Caco-2 (cell line): ENCODE measurements around the gene HTR6. TPM values are rescaled to one million over a fixed set of nuclear protein-coding genes. Genes with fewer than 3 reads are reported as not detected.

Source experiments
- Bru-seq: library from RNA; stranded (reverse); fragments of 400-500 nt; gene quantifications from one replicate; lab custom pipeline; 2021; lab: Mats Ljungman, UMichigan
- BruChase-seq, 2 experiments: library from RNA; stranded (reverse); fragments of 400-500 nt; gene quantifications; one replicate each; lab custom pipeline; 2021; lab: Mats Ljungman, UMichigan
- BruUV-seq: library from RNA; stranded (reverse); fragments of 400-500 nt; replicated peaks from 2 replicates; lab custom pipeline; 2021; lab: Mats Ljungman, UMichigan
- CTCF ChIA-PET: fragments of 300-600 bp; sonication (Branson Sonifier 250); formaldehyde crosslinking; loops from one replicate; lab custom pipeline; 2022; ENCODE audit warnings: antibody characterized with exemption; lab: Charles Lee
- POLR2A ChIA-PET: fragments of 300-600 bp; sonication (Branson Sonifier 250); formaldehyde crosslinking; loops from one replicate; lab custom pipeline; 2022; ENCODE audit warnings: antibody characterized with exemption; lab: Charles Lee
- DNase-seq, 2 experiments: peaks; one replicate each; pipeline versions ENCODE4 v3.0.0 to v3.0.0-alpha.2; 2020 to 2022
- H3K27me3 ChIP-seq: replicated peaks from 2 replicates; pipeline ENCODE4 v1.6.0; 2011; ENCODE audit warnings: low read length; ENCODE audit not compliant: control insufficient read depth, insufficient read depth
- H3K36me3 ChIP-seq: 2 replicates; pipeline ENCODE4 v1.5.1; 2011; ENCODE audit warnings: low read length; ENCODE audit not compliant: control insufficient read depth, insufficient read depth
- H3K4me1 ChIP-seq: fragments of 250-450 bp; sonication (Bioruptor Pico); 2 replicates; pipeline ENCODE4 v1.5.1; 2020; ENCODE audit warnings: mild to moderate bottlenecking
- H3K4me3 ChIP-seq: 2 replicates; pipeline ENCODE4 v1.5.1; 2011; ENCODE audit warnings: low read depth, mild to moderate bottlenecking, control low read depth, low read length
- H3K9me3 ChIP-seq: fragments of 250-450 bp; sonication (Bioruptor Pico); 2 replicates; pipeline ENCODE4 v1.5.1; 2020; ENCODE audit warnings: mild to moderate bottlenecking, moderate library complexity
- H3K27ac Mint-ChIP-seq: one replicate; pipeline ENCODE4 v1.8.0; 2022; ENCODE audit warnings: mixed read lengths; ENCODE audit not compliant: unreplicated experiment
- H3K27me3 Mint-ChIP-seq: one replicate; pipeline ENCODE4 v1.8.0; 2022; ENCODE audit warnings: mixed read lengths; ENCODE audit not compliant: insufficient read depth, unreplicated experiment
- H3K36me3 Mint-ChIP-seq: one replicate; pipeline ENCODE4 v1.8.0; 2022; ENCODE audit warnings: mild to moderate bottlenecking, mixed read lengths; ENCODE audit not compliant: insufficient read depth, unreplicated experiment
- H3K4me1 Mint-ChIP-seq: one replicate; pipeline ENCODE4 v1.8.0; 2022; ENCODE audit warnings: low read depth, mixed read lengths; ENCODE audit not compliant: unreplicated experiment
- H3K4me3 Mint-ChIP-seq: one replicate; pipeline ENCODE4 v1.8.0; 2022; ENCODE audit warnings: mild to moderate bottlenecking, moderate library complexity, mixed read lengths; ENCODE audit not compliant: unreplicated experiment
- H3K9me3 Mint-ChIP-seq: one replicate; pipeline ENCODE4 v1.8.0; 2022; ENCODE audit warnings: mixed read lengths; ENCODE audit not compliant: unreplicated experiment
- CTCF ChIP-seq, 2 experiments: fragments of 200-600 bp in 1 of 2; IDR thresholded peaks; 1 replicate in 1 of 2; 2 replicates in 1 of 2; pipeline versions ENCODE4 v1.5.1 to v1.8.0; 2011 to 2022; ENCODE audit warnings: antibody characterized with exemption in 1 of 2, control low read depth in 1 of 2, inconsistent platforms in 1 of 2, low read depth in 1 of 2, low read length in 1 of 2, mild to moderate bottlenecking in 1 of 2, moderate library complexity in 1 of 2; ENCODE audit not compliant: insufficient read depth in 1 of 2, severe bottlenecking in 1 of 2, unreplicated experiment in 1 of 2
- intact Hi-C: fragments of 100-400 bp; cut with micrococcal nuclease; formaldehyde crosslinking; loops from one replicate; pipeline ENCODE4 v1.10.0; 2022; ENCODE audit not compliant: unreplicated experiment
- long read RNA-seq: library from polyadenylated mRNA; stranded (forward); transcript quantifications from one replicate; pipeline ENCODE4 v2.0.0, GENCODE V29; 2022
- total RNA-seq: library from RNA; stranded (reverse); gene quantifications from 2 replicates; pipeline ENCODE4 v1.2.3, GENCODE V29; 2022

The HTR6 gene
- total RNA-seq: not detected in 2 replicates
- percentile 9 among the genes with signal in this experiment for Bru-seq, nascent RNA
- percentile 14 among the genes with signal in this experiment for BruChase-seq, experiment 1, labeled RNA remaining after a 2-hour chase
- not detected for BruChase-seq, experiment 2, labeled RNA remaining after a 6-hour chase
- long read RNA-seq: 0 reads

DNA sequence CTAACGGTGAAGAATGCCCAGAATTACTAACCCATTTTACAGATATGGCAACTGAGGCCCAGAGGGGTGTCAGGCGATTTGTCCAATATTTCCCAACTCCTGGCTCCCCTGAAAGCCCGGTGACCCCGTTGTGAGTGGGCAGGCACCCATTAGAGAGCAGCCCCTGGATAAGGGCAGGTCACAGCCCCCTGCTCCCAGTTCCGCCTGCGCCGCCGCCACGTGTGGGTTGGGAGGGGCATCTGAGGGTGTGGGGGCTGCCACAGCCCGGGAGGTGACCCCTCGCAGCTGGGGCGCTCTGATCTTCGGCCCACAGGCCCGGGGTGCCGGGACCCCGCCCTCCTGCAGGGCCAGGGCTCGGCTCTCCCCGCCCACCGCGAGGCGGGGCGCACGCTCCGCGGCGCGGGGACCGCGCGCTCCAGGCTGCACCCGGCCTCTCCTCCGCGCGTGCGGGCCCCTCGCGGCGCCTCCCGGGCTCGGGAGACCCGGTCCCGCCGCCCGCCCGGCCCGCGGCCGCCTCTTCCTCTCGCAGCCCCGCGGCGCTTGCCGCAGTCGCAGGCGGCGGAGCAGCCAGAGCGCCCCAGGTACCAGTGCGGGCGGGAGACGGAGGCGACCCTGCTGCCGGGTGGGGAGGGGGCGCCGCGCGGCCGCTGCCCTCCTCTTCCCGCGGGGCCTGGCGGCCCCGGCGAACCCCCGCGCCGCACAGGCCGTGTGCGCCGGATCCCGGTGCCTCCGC is at the start of gene HTR6:
Gene HTR6, plus strand, starts transcription at position 423 of the 733 bp plus-strand sequence. CDS start 879 bp downstream, outside the sequence.
- H3K4me1 Mint-ChIP-seq: peaks cover 2% of the 10 kb centered on the region
- BruUV-seq: no TSS peak
- ChIA-PET CTCF (no interaction called here), POLR2A (no interaction called here)
- H3K36me3 Mint-ChIP-seq: peaks cover 4% of the 10 kb centered on the region
- no peaks in the 10 kb centered on the region for H3K9me3 Mint-ChIP-seq
- no peak for TF ChIP-seq CTCF (IDR thresholded peaks at IDR 0.05; ENCODE audit: insufficient read depth in 1 of 2, low read depth in 1 of 2, low read length in 1 of 2, severe bottlenecking in 1 of 2, unreplicated experiment in 1 of 2)
- intact Hi-C loops: no loop called here
- H3K4me3 ChIP-seq: peak within 1 kb of the TSS; percentile 41
- H3K36me3 ChIP-seq: no peaks in the 10 kb centered on the region
- no peak within 1 kb of the TSS for H3K27ac Mint-ChIP-seq
- no peaks in the 10 kb centered on the region; the same call in 1 of the 2 replicates for H3K27me3 ChIP-seq
- no peak for DNase-seq
- no peaks in the 10 kb centered on the region for H3K9me3 ChIP-seq
- peak within 1 kb of the TSS; percentile 74 for H3K4me3 Mint-ChIP-seq
- H3K27me3 Mint-ChIP-seq: peaks cover 15% of the 10 kb centered on the region
- no peaks in the 10 kb centered on the region for H3K4me1 ChIP-seq

- POLR2A ChIA-PET: no interaction called here
- Mint-ChIP-seq H3K9me3 (no peaks in the 10 kb centered on the region), H3K4me1 (no peaks in the 10 kb centered on the region), H3K36me3 (peaks cover 12% of the 10 kb centered on the region), H3K27ac (no peak overlapping the region), H3K4me3 (no peak overlapping the region), H3K27me3 (no peaks in the 10 kb centered on the region)
- BruUV-seq: no TSS peak
- intact Hi-C loops: no loop called here
- no peaks in the 10 kb centered on the region for H3K36me3 ChIP-seq
- no peak for TF ChIP-seq CTCF (IDR thresholded peaks at IDR 0.05; ENCODE audit: insufficient read depth in 1 of 2, low read depth in 1 of 2, low read length in 1 of 2, severe bottlenecking in 1 of 2, unreplicated experiment in 1 of 2)
- H3K4me1 ChIP-seq: peaks cover 13% of the 10 kb centered on the region
- H3K27me3 ChIP-seq: no peaks in the 10 kb centered on the region
- H3K9me3 ChIP-seq: no peaks in the 10 kb centered on the region
- CTCF ChIA-PET: no interaction called here
- H3K4me3 ChIP-seq: no peak overlapping the region
- DNase-seq: no peak
Measured at GRCh38 chr1:19615438-19615837, 49.2 kb upstream of the HTR6 start.

DNA sequence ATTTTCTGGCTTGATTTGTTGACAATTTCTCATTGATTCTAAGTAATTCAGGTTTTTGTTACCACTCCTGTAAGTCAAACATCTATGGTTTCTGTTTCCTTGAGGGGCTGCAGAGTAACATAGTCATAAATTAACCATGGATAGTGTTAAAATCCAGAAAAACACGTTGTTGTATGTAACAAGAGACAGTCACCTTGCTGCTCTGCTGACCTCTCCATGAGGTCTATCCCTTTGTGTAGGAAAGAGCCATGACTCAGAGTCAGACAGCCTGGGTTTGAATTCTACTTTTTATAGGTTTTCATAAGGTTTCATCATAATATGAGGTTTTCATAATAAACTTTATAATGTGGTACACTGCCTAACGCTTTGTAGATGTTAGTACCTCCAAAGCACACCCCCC is 48.2 kb upstream of the HTR6 start:
- peaks cover 12% of the 10 kb centered on the region for H3K36me3 Mint-ChIP-seq
- peaks cover 21% of the 10 kb centered on the region for H3K4me1 ChIP-seq
- intact Hi-C loops: no loop called here
- ChIA-PET CTCF (no interaction called here), POLR2A (no interaction called here)
- H3K9me3 ChIP-seq: no peaks in the 10 kb centered on the region
- H3K4me1 Mint-ChIP-seq: no peaks in the 10 kb centered on the region
- no peaks in the 10 kb centered on the region for H3K27me3 ChIP-seq
- no peaks in the 10 kb centered on the region for H3K9me3 Mint-ChIP-seq
- H3K27ac Mint-ChIP-seq: no peak overlapping the region
- peaks cover under 1% of the 10 kb centered on the region; the same call in 1 of the 2 replicates for H3K36me3 ChIP-seq
- no peaks in the 10 kb centered on the region for H3K27me3 Mint-ChIP-seq
- no peak overlapping the region for H3K4me3 Mint-ChIP-seq
- no peak for TF ChIP-seq CTCF (IDR thresholded peaks at IDR 0.05; ENCODE audit: insufficient read depth in 1 of 2, low read depth in 1 of 2, low read length in 1 of 2, severe bottlenecking in 1 of 2, unreplicated experiment in 1 of 2)
- DNase-seq: no peak
- no TSS peak for BruUV-seq
- H3K4me3 ChIP-seq: no peak overlapping the region
